Prostate gland (tissue), 2 donors: ENCODE results near the gene MCHR1. TPM values are rescaled to one million over a fixed set of nuclear protein-coding genes. Genes with fewer than 3 reads are reported as not detected.

ENCODE experiments used
- DNase-seq: peaks from one replicate; pipeline ENCODE4 v3.0.0-alpha.2; 2019; ENCODE audit warnings: low spot score
- H3K27ac ChIP-seq, 2 donors: fragments of 200-600 bp; sonication (generic); 2 replicates each; pipeline ENCODE4 v1.5.1; 2017 to 2019
- H3K27me3 ChIP-seq: fragments of 200-600 bp; sonication (generic); replicated peaks from 2 replicates; pipeline ENCODE4 v1.5.1; 2019; ENCODE audit not compliant: insufficient read depth
- H3K36me3 ChIP-seq, 2 donors: fragments of 200-600 bp; sonication (generic); 1 replicate in 1 of 2; 2 replicates in 1 of 2; pipeline versions ENCODE4 v1.5.1 to v1.8.1; 2017 to 2019
- H3K4me1 ChIP-seq: fragments of 200-600 bp; sonication (generic); replicated peaks from 2 replicates; pipeline ENCODE4 v1.5.1; 2019
- H3K4me3 ChIP-seq, 2 donors: fragments of 200-600 bp; sonication (generic); 2 replicates each; pipeline ENCODE4 v1.5.1; 2017 to 2019
- H3K9me3 ChIP-seq: fragments of 200-600 bp; sonication (generic); 2 replicates; pipeline ENCODE4 v1.5.1; 2017
- POLR2A ChIP-seq: fragments of 450-650 bp; IDR thresholded peaks from one replicate; pipeline ENCODE4 v1.6.1; 2016; ENCODE audit warnings: antibody characterized with exemption, mild to moderate bottlenecking
- POLR2AphosphoS5 ChIP-seq: sonication (generic); formaldehyde crosslinking; IDR thresholded peaks from one replicate; pipeline ENCODE4 v1.6.1; 2017; ENCODE audit warnings: antibody characterized with exemption
- WGBS: methylation state at CpG from one replicate; pipeline ENCODE4 v1.1.5; 2018; 5-methylcytosine and 5-hydroxymethylcytosine counted together
- intact Hi-C: fragments of 100-400 bp; cut with DNase I; formaldehyde crosslinking; loops from one replicate; pipeline ENCODE4 v1.14.2; 2022
- total RNA-seq, 2 donors: library from RNA; depleted of rRNA; stranded (reverse); fragments of >200 nt; gene quantifications; one replicate each; pipeline ENCODE4 v1.1.0, GENCODE V29; 2016
- TF ChIP-seq, protein P1 (sequence below), 4 experiments: fragments of 200-600 bp in 2 of 4; fragments of 450-650 bp in 2 of 4; sonication (generic) in 2 of 4; IDR thresholded peaks; 1 replicate in 3 of 4; 2 replicates in 1 of 4; pipeline ENCODE4 v1.5.1; 2016 to 2019; ENCODE audit warnings: antibody characterized with exemption in 4 of 4, mild to moderate bottlenecking in 2 of 4, moderate library complexity in 2 of 4

Gene MCHR1
- total RNA-seq, 2 donors from 2014 or later, result 0.45 TPM; not detected in 1

DNA sequence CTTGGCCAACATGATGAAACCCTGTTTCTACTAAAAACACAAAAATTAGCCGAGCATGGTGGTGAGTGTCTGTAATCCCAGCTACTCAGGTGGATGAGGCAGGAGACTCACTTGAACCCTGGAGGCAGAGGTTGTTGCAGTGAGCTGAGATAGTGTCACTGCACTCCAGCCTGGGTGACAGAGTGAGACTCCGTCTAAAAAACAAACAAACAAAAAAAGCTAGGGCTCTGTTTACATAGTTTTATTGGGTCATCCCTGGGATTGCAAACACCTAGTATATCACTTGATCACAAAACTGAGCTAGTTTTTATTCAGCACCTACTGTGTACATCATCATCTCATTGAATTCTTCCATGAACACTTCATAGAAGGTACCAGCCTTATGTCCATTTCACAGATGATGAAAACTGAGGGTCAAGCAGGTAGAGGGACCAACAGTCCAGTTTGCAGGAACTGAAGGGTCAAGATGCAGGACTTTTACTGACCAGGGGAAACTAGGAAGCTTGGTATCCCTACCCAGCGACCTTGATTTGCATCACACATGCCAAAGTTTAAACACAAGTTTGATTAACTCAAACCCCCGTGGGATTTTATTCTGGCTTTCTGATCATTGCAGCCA, 33.6 kb upstream of the MCHR1 start:
- DNase-seq, result no peak
- intact Hi-C loops, result loop anchor here (1.0 kb wide), 1 partner anchor 209 kb away; no protein-coding TSS in a partner anchor
- peak overlapping the region; percentile 4 to 57 for H3K27ac ChIP-seq

DNA sequence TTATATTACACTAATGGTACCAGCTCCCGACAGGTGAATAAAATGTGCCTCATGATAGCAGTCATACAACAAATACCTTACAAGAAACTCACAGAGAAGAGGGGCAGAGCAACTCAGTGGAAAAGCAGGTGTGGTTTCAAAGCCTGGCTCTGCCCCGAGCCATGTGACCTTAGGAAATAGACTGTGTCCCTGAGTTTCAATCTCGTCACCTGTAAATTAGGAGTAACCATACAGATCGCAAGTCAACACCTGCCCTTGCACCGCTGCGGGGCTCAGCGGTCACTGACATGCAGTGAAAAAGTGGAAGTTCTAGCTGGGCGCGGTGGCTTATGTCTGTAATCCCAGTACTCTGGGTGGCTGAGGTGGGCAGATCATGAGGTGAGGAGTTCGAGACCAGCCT, 30.9 kb upstream of the MCHR1 start:
- WGBS, result 82% methylated on average over 10 of the region's 10 CpGs
- no peaks in the 10 kb centered on the region for H3K4me1 ChIP-seq
- intact Hi-C loops, result no loop called here
- no peak for DNase-seq
- TF ChIP-seq POLR2AphosphoS5 (no peak), POLR2A (no peak)
- TF ChIP-seq, protein P1, sequence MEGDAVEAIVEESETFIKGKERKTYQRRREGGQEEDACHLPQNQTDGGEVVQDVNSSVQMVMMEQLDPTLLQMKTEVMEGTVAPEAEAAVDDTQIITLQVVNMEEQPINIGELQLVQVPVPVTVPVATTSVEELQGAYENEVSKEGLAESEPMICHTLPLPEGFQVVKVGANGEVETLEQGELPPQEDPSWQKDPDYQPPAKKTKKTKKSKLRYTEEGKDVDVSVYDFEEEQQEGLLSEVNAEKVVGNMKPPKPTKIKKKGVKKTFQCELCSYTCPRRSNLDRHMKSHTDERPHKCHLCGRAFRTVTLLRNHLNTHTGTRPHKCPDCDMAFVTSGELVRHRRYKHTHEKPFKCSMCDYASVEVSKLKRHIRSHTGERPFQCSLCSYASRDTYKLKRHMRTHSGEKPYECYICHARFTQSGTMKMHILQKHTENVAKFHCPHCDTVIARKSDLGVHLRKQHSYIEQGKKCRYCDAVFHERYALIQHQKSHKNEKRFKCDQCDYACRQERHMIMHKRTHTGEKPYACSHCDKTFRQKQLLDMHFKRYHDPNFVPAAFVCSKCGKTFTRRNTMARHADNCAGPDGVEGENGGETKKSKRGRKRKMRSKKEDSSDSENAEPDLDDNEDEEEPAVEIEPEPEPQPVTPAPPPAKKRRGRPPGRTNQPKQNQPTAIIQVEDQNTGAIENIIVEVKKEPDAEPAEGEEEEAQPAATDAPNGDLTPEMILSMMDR (IDR thresholded peaks at IDR 0.05), result no peak
- H3K4me3 ChIP-seq, result no peak overlapping the region
- no peaks in the 10 kb centered on the region for H3K9me3 ChIP-seq
- H3K27me3 ChIP-seq, result no peaks in the 10 kb centered on the region
- H3K36me3 ChIP-seq, result no peaks in the 10 kb centered on the region
- no peak overlapping the region for H3K27ac ChIP-seq

More for the DNA sequence above, 33.6 kb upstream of the MCHR1 start:
- Histone ChIP-seq H3K4me1 (no peaks in the 10 kb centered on the region), H3K27me3 (no peaks in the 10 kb centered on the region), H3K36me3 (no peaks in the 10 kb centered on the region), H3K9me3 (no peaks in the 10 kb centered on the region), H3K4me3 (no peak overlapping the region)
- WGBS, result 54% methylated on average over 4 of the region's 4 CpGs
- TF ChIP-seq POLR2AphosphoS5, result no peak
- TF ChIP-seq POLR2A, result no peak

DNA sequence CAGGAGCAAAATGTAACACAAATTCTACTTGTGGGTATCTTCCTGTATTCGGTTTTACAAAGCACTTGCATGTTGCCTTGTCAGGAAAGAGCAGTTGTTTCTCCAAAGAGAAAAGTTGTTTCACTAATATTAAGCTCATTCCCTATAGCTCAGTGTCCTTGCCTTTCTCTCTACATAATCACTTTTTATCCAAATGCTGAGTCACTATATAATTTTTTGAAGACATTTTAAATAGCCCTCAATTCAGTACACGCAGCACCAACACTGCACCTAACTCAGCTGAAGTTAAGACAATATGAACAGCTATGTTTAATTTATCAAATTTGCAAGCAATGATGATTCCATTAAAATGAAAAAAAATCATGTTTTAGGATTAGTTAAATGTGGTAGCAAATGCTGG, 28.2 kb upstream of the MCHR1 start:
- TF ChIP-seq POLR2A (no peak), POLR2AphosphoS5 (no peak)
- TF ChIP-seq, protein P1 (IDR thresholded peaks at IDR 0.05), result no peak
- no peak overlapping the region for H3K4me3 ChIP-seq
- no peaks in the 10 kb centered on the region for H3K9me3 ChIP-seq
- intact Hi-C loops, result no loop called here
- H3K36me3 ChIP-seq, result no peaks in the 10 kb centered on the region
- WGBS, result 81% methylated on average over 2 of the region's 2 CpGs
- H3K27ac ChIP-seq, result peak overlapping the region; percentile 91 to 95
- H3K4me1 ChIP-seq, result peaks cover 2% of the 10 kb centered on the region
- no peaks in the 10 kb centered on the region for H3K27me3 ChIP-seq
- DNase-seq, result no peak

DNA sequence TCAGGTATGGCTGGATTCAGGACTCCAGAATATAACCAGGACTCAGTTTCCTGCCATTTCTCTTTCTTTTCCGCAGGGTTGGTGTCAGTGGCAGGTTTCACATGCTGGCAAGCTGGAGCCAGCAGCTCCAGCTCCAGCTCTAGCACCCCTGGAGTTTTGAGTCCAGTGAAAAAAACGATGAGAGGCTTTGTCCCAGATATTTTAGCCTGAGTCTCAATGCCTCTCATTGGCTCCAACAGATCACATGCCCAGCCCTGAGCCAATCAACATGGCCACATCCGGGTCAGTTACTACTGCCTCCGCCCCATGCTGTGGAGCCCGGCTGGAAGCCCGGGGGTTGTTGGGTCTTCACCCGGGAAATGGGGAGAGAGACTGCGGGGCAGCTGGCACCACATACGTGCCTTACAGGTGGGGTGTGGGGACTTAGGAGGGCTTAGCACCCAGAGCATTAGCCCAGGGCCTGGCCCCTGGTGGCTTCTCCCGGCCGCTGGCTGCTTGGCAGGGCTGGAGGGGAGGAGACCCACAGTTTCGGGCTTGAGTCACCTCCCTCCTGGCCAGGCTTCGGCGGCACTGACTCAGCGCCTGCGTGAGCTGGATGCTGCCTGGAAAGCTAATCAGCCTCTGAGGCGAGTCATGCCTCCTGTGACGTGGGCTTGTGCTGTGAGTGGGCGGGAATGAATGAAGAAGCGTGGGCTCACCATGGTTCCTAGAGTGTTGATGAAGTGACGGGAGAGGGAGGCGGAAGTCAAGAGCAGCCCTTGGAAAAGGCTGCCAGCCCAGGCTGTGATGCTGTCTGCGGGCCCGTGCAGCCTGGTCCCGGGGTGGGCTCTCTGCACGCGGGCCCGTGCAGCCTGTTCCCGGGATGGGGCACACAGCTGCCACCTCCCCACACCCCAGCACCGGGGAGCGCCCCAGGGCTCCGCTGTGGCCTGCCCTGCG, 27.5 kb upstream of the MCHR1 start:
- Histone ChIP-seq H3K9me3 (no peaks in the 10 kb centered on the region), H3K27me3 (no peaks in the 10 kb centered on the region), H3K36me3 (no peaks in the 10 kb centered on the region), H3K4me1 (peaks cover 2% of the 10 kb centered on the region), H3K4me3 (peak overlapping the region; percentile 41 to 54), H3K27ac (peak overlapping the region; percentile 91 to 95)
- intact Hi-C loops, result no loop called here
- peak; percentile 79 for DNase-seq
- peak; percentile 81 for TF ChIP-seq POLR2AphosphoS5
- TF ChIP-seq, protein P1 (IDR thresholded peaks at IDR 0.05), result peak in 1 of 4 experiments; percentile 25
- TF ChIP-seq POLR2A, result no peak
- WGBS, result 40% methylated on average over 30 of the region's 33 CpGs

DNA sequence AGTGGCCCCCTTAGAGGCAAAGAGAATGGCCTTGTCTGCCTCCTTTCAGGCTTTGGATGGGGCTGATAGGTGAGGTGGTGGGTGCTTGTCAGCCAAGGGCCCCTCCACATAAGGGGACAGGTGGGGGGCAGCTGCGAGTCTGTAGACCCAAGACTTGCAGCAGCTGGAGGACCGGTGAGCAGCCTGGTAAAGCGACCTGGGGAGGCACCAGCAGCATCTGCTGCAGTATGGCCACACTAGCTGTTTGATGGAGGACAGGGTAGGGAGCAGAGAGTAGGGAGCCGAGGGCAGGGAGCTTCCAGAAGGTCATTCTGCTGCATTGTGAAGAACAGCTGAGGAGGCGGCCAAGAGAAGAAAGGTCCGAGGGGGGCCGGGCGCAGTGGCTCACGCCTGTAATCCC, 25.9 kb upstream of the MCHR1 start:
- H3K4me1 ChIP-seq, result peaks cover 2% of the 10 kb centered on the region
- 98% methylated on average over 9 of the region's 9 CpGs for WGBS
- intact Hi-C loops, result no loop called here
- no peak overlapping the region for H3K4me3 ChIP-seq
- DNase-seq, result no peak
- H3K27ac ChIP-seq, result no peak overlapping the region
- H3K9me3 ChIP-seq, result no peaks in the 10 kb centered on the region
- no peaks in the 10 kb centered on the region for H3K27me3 ChIP-seq
- TF ChIP-seq POLR2AphosphoS5 (no peak), POLR2A (no peak)
- TF ChIP-seq, protein P1 (IDR thresholded peaks at IDR 0.05), result no peak
- H3K36me3 ChIP-seq, result no peaks in the 10 kb centered on the region
